HG03175 (cell line): ENCODE measurements around the gene NFAM1.

Source experiments
- ATAC-seq: cut with Tn5 transposase; IDR thresholded peaks from one replicate; pipeline ENCODE4 v1.9.1; 2021; ENCODE audit warnings: mild to moderate bottlenecking, moderate library complexity; ENCODE audit not compliant: unreplicated experiment

NFAM1 gene

GRCh38 chr22:42439821-42440674 lies 7.8 kb upstream of the NFAM1 start:
- no peak for ATAC-seq

DNA sequence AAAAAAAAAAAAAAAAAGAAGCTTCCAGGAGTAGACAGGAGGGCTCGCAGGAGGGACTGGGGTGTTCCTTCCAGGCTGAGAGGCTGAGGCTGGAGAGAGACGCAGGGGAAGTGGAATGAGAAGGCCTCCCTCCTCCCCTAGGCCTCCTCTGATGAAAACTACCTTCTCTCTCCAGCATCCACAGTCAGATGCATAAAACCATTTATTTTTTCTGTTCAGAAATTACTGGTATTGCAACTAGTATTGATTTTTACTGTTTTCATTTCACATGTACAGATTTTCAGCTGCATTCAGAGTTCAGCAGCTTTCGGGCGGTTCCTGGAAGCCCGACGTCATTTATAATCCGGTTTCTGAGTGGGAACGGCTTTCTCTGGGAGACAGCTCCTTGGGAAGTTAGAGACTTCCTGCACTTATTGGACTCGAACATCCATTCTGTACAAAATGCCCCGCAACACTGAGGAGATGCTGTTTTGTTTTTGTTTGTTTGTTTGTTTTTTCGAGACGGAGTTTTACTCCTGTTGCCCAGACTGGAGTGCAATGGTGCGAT lies 6.9 kb upstream of the NFAM1 start:
- ATAC-seq: no peak

DNA sequence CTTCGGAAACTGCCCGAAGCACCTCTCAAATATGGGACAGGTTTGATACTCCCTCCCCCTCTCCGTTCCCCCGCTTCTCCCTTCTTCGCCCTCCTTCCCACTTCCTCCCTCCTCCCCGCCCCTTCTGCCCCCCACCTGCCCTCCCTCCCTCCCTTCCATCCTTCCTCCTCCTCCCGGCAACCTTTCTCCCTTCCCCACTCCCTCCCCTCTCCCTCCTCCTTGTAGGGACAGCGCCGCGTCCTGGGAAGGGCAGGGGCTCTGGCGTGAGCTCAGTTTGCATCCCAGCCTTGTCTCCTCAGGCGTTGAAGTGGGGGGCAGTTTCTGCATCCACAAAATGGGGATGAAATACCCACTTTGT lies 6.1 kb upstream of the NFAM1 start:
- no peak for ATAC-seq

GRCh38 chr22:42437488-42438292 lies 5.5 kb upstream of the NFAM1 start:
- ATAC-seq: peak; percentile 61

- no peak for ATAC-seq
Observed at GRCh38 chr22:42436404-42436803, 4.2 kb upstream of the NFAM1 start.

DNA sequence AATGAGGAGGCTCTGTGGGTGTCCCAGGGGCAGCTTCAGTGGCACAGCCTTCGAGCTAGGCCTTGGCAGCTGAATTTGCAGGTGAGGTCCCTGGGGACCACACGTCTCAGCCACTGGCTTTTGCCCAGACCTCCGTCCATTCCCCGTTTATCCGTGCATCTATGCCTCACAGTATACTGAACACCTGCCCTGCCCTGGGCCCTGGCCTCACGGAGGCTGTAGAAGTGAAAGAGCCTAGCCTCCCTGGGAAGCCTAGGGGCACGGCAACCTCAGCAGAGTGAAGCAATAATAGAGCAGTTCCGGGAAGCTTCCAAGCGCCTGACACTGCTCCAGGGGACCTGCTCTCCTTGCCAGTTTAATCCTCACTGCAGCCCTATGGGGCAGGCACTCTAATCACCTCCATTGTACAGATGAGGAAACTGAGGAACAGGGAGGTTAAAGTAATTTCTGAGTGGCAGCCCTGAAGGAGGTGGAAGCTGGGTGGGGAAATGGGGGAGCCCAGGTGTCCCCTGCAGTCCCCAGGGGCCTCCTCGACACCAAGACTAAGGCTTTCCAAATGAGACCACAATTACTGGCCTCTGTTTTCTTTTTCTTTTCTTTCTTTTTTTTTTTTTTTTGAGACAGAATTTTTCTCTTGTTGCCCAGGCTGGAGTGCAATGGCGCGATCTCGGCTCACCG lies 2.7 kb upstream of the NFAM1 start:
- no peak for ATAC-seq

- no peak for ATAC-seq
Observed at GRCh38 chr22:42433754-42434682, 1.8 kb upstream of the NFAM1 start.

- ATAC-seq: no peak
Observed at GRCh38 chr22:42432818-42433217, 615 bp upstream of the NFAM1 start.

DNA sequence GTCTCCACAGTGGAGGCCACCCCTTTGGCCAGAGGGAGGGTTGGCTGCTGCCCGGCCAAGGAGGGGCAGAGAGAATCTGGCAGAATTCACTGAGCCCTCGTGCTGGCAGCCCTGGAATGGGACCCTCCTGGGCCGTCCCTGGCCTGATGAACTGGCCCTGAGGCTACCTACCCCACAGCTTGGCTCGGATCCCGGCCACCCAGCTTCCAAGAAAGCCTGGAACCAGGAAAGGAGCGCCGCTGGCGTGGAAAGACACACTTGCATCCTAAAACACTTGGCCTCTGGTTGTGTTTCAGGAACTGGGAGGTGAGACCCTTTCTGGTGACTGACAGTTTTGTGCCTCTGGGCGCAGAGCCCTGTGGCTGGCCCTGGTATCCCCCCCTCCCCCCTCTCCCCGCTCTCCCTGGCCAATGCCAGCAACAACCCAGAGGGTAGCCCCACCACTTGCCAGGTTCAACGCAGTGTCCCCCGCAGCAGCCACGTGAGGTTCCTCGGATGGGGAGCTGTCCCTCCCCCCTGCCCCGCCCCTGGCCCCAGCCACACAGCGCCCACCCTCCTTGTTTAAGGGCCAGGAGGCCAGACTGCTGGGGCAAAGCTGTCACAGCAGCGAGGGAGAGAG lies 693 bp downstream of the NFAM1 start:
- no peak for ATAC-seq

- ATAC-seq: no peak
Observed at GRCh38 chr22:42430528-42431125, 1.6 kb downstream of the NFAM1 start.

GRCh38 chr22:42428760-42429159 lies 3.4 kb downstream of the NFAM1 start:
- ATAC-seq: no peak

DNA sequence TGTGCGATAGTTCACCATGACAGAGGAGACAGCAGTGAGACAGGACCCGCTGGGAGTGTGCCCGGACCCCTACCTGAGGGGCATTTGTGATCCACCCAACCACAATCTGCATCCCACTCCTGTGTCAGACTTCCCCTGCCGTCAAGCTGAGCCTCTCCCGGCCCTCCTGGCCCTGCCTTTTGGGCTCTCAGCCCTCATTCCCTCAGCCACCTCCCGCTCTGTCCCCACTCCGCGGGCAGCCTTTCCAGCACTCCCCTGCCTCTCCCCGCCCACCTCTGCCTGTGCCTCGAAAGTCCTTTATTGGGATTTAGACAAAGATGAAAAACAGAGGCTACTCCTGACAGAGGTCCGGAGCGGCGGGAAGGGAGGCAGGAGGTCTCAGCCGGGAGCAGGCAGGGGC lies 4.2 kb downstream of the NFAM1 start:
- ATAC-seq: no peak

GRCh38 chr22:42427167-42427566 lies 5.0 kb downstream of the NFAM1 start:
- ATAC-seq: no peak

- ATAC-seq: no peak
Observed at GRCh38 chr22:42425989-42426355, 6.2 kb downstream of the NFAM1 start.

GRCh38 chr22:42425337-42425988 lies 6.7 kb downstream of the NFAM1 start:
- ATAC-seq: no peak

DNA sequence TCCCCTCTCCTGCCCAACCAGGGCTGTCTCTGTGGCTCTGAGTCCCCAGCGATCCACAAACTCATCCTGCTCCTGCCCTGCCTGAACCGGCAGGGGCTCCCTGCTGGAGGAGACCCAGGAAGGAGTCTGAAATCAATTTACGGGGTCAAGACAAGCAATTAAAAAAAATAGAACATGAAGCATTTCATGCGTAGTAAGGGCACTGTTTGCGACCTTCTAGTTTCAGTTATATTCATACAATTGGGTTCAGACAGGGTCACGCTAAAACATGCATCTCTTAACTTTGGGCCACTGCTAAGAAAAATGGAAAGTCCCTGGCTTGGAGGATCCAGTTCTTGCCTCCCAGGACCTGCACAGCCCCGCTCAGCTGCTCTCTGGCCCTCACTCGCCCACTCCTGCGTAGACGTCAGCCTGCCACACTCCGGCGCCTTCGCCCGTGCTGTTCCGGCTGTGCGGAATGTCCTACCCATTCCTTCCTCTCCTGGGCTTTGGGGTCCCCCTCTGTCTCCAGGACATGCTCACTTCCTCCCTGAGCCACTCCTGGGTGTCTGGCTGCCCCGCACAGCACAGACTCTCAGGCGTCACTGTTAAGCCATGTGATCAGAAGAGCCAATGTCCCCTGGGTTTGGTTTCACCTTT lies 12.8 kb downstream of the NFAM1 start:
- ATAC-seq: no peak

DNA sequence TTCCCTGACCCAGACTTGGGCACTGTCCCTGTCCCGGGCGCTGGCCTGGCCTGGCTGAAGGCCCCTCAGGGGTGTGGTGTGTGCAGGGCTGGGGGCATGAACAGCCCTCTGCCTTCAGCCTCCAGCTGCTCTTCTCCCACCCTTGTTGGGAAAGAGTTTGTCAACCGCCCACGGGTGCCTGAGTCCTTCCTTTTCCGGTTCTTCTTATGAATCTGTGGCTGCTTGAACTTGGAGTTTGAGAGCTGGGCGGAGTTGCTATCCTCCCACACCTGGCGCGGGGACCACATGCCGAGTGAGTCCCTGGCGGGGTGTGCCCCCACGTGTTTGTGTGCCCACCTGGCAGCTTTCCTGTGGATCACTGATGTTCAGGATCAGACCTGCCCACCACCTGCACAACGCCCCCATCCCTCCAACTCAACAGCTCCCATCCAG lies 13.4 kb downstream of the NFAM1 start:
- no peak for ATAC-seq

DNA sequence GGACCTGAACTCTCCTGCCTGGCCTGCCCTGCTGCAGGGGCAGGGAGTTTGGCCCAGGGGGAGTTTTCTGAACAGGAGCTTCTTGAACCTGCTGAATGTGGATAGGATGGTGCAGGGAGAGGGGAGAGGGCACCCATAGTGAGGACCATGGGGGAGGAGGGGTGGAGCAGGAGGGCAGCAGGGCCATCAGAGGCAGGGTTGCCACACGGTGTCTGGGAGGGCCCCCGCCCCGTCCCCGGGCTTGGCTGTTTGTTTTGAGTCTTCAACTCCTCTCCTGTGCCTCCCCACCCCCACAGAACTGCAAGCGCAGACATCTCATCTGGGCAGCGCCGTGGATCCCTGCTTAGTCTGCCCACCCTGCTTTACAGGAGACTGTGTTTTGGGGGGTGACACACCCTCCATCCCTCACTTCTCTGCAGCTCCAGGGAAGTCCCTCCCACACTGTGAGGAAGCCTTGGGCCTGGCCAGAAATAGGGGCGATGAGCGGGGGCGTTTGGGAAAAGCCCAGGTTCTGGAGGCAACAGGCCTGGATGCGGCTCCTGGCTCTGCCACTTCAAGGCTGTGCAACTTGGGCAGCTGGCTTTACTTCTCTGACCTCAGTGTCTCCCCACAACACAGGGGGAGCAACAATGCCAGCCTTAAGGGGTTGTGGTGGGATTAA lies 14.4 kb downstream of the NFAM1 start:
- no peak for ATAC-seq
